Liver (tissue), 9 donors: ENCODE measurements around the gene CDKN2B-AS1. TPM values are rescaled to one million over a fixed set of nuclear protein-coding genes. Genes with fewer than 3 reads are reported as not detected.

Experiments
- DNase-seq: peaks from one replicate; pipeline ENCODE4 v3.0.0-alpha.2; 2017; ENCODE audit warnings: low spot score
- H3K27ac ChIP-seq, 2 donors: one replicate each; pipeline ENCODE4 v1.7.0; 2013; ENCODE audit warnings: inconsistent platforms in 2 of 2, low read length in 2 of 2, control low read depth in 1 of 2, low read depth in 1 of 2, mild to moderate bottlenecking in 1 of 2
- H3K27me3 ChIP-seq, 4 donors: one replicate each; pipeline versions ENCODE4 v1.6.1 to v1.7.0; 2013; ENCODE audit warnings: low read length in 3 of 4, inconsistent platforms in 1 of 4, mild to moderate bottlenecking in 1 of 4, moderate library complexity in 1 of 4; ENCODE audit not compliant: control insufficient read depth in 4 of 4, insufficient read depth in 4 of 4
- H3K36me3 ChIP-seq, 4 donors: one replicate each; pipeline versions ENCODE4 v1.6.1 to v1.7.0; 2013; ENCODE audit warnings: low read length in 3 of 4, mild to moderate bottlenecking in 3 of 4, low read depth in 1 of 4, moderate library complexity in 1 of 4; ENCODE audit not compliant: control insufficient read depth in 4 of 4, insufficient read depth in 3 of 4
- H3K4me1 ChIP-seq, 4 donors: one replicate each; pipeline versions ENCODE4 v1.6.1 to v1.7.0; 2013; ENCODE audit warnings: low read length in 3 of 4, mild to moderate bottlenecking in 3 of 4, moderate library complexity in 1 of 4; ENCODE audit not compliant: control insufficient read depth in 4 of 4, insufficient read depth in 4 of 4
- H3K4me3 ChIP-seq, 3 donors: one replicate each; pipeline versions ENCODE4 v1.6.1 to v1.7.0; 2013; ENCODE audit warnings: low read length in 3 of 3, control low read depth in 1 of 3, low read depth in 1 of 3, mild to moderate bottlenecking in 1 of 3
- H3K9ac ChIP-seq, 2 donors: one replicate each; pipeline ENCODE4 v1.7.0; 2013; ENCODE audit warnings: low read length in 2 of 2, mild to moderate bottlenecking in 2 of 2, moderate library complexity in 2 of 2, control low read depth in 1 of 2, low read depth in 1 of 2
- H3K9me3 ChIP-seq, 4 donors: one replicate each; pipeline versions ENCODE4 v1.6.1 to v1.7.0; 2013; ENCODE audit warnings: low read length in 3 of 4; ENCODE audit not compliant: control insufficient read depth in 4 of 4
- ATF3 ChIP-seq: IDR thresholded peaks from 2 replicates; pipeline ENCODE4 v1.6.1; 2016; ENCODE audit warnings: antibody characterized with exemption
- CTCF ChIP-seq: fragments of 150-350 bp; IDR thresholded peaks from 2 replicates; pipeline ENCODE4 v1.5.1; 2017; ENCODE audit warnings: improper control_type of control experiment, low read depth, low read length; ENCODE audit not compliant: missing input control
- FOXA1 ChIP-seq: IDR thresholded peaks from 2 replicates; pipeline ENCODE4 v1.6.1; 2016; ENCODE audit warnings: antibody characterized with exemption
- FOXA2 ChIP-seq: IDR thresholded peaks from 2 replicates; pipeline ENCODE4 v1.6.1; 2016; ENCODE audit warnings: antibody characterized with exemption
- GABPA ChIP-seq, 2 donors: IDR thresholded peaks in 1 of 2; conservative IDR thresholded peaks in 1 of 2; 2 replicates each; pipeline ENCODE4 v1.6.1; 2016; ENCODE audit warnings: antibody characterized with exemption in 2 of 2, mild to moderate bottlenecking in 1 of 2, moderate library complexity in 1 of 2
- HNF4A ChIP-seq, 2 donors: conservative IDR thresholded peaks; 2 replicates each; pipeline ENCODE4 v1.6.1; 2016; ENCODE audit warnings: antibody characterized with exemption in 2 of 2, mild to moderate bottlenecking in 2 of 2
- HNF4G ChIP-seq: IDR thresholded peaks from 2 replicates; pipeline ENCODE4 v1.6.1; 2016; ENCODE audit warnings: antibody characterized with exemption
- JUND ChIP-seq, 2 donors: IDR thresholded peaks; 2 replicates each; pipeline ENCODE4 v1.6.1; 2016; ENCODE audit warnings: antibody characterized with exemption in 2 of 2
- NR2F2 ChIP-seq: IDR thresholded peaks from 2 replicates; pipeline ENCODE4 v1.6.1; 2016; ENCODE audit warnings: antibody characterized with exemption
- RAD21 ChIP-seq, 2 donors: IDR thresholded peaks; 2 replicates each; pipeline ENCODE4 v1.6.1; 2016; ENCODE audit warnings: antibody characterized with exemption in 2 of 2, mild to moderate bottlenecking in 2 of 2
- SP1 ChIP-seq: IDR thresholded peaks from 2 replicates; pipeline ENCODE4 v1.6.1; 2018; ENCODE audit warnings: antibody characterized with exemption, mild to moderate bottlenecking
- TAF1 ChIP-seq: conservative IDR thresholded peaks from 2 replicates; pipeline ENCODE4 v1.6.1; 2016; ENCODE audit warnings: antibody characterized with exemption, mild to moderate bottlenecking
- ZBTB33 ChIP-seq: IDR thresholded peaks from 2 replicates; pipeline ENCODE4 v1.6.1; 2016; ENCODE audit warnings: antibody characterized with exemption
- WGBS: extraction: QIAGEN DNeasy Blood & Tissue Kit; methylation state at CpG from one replicate; pipeline ENCODE4 v1.1.7; 2013; 5-methylcytosine and 5-hydroxymethylcytosine counted together
- polyA plus RNA-seq, 2 donors: library from polyadenylated mRNA; stranded (reverse) in 1 of 2; unstranded in 1 of 2; fragments of 200-250 nt in 1 of 2; fragments of >200 nt in 1 of 2; fragmentation: Nextera tagmentation in 1 of 2; extraction: Ambion mirVana in 1 of 2; gene quantifications; one replicate each; pipeline versions ENCODE4 v1.2.1 to v1.2.3, GENCODE V29; 2013 to 2015
- total RNA-seq, 2 donors: library from RNA; depleted of rRNA; stranded (reverse); fragments of >200 nt; gene quantifications; one replicate each; pipeline ENCODE4 v1.2.3, GENCODE V29; 2014
- donor health status: healthy.
- donor health status: healthy.
- donor health status: healthy.
- donor health status: healthy.
- donor health status: healthy.

Gene CDKN2B-AS1
- total and polyA plus RNA-seq, 4 donors, result 0.08 to 0.42 TPM; not detected in 2

GRCh38 chr9:21993893-21994555 is 567 bp upstream of the CDKN2B-AS1 start, which contains the start of gene CDKN2A:
CDKN2A (minus strand) TSS chr9:21994392.
- DNase-seq, result no peak
- Histone ChIP-seq H3K9me3 (peaks cover 0 to 6% (median 0%) of the 10 kb centered on the region in 4 donors), H3K36me3 (no peaks in the 10 kb centered on the region), H3K9ac (peak within 1 kb of the TSS; percentile 5 to 67), H3K4me1 (peaks cover 4 to 15% (median 9%) of the 10 kb centered on the region in 4 donors), H3K27me3 (peaks cover 0 to 2% (median 0%) of the 10 kb centered on the region in 4 donors), H3K27ac (peak within 1 kb of the TSS; percentile 74 to 77), H3K4me3 (peak within 1 kb of the TSS; percentile 76 to 89 (median 85))
- TF ChIP-seq HNF4G (no peak), NR2F2 (no peak), GABPA (IDR thresholded peaks at IDR 0.05 in 1 of 2, conservative IDR thresholded peaks at IDR 0.05 in 1 of 2) (no peak), FOXA2 (no peak), FOXA1 (no peak), JUND (IDR thresholded peaks at IDR 0.05) (no peak), ATF3 (no peak)
- 6% methylated on average over 53 of the region's 53 CpGs for WGBS

- DNase-seq, result no peak
- Histone ChIP-seq H3K27ac (peak overlapping the region; percentile 74 to 77), H3K36me3 (no peaks in the 10 kb centered on the region), H3K4me1 (peaks cover 4 to 15% (median 9%) of the 10 kb centered on the region in 4 donors), H3K27me3 (no peaks in the 10 kb centered on the region), H3K9ac (peak overlapping the region; percentile 5 to 67), H3K4me3 (peak overlapping the region; percentile 76 to 89 (median 85)), H3K9me3 (peaks cover 0 to 2% (median 0%) of the 10 kb centered on the region in 4 donors)
- TF ChIP-seq CTCF (peak; percentile 3), SP1 (no peak), TAF1 (no peak)
- under 1% methylated on average over 56 of the region's 56 CpGs for WGBS
Measured at GRCh38 chr9:21995006-21995665, 545 bp downstream of the CDKN2B-AS1 start.

GRCh38 chr9:21995666-21996398 is 1.2 kb downstream of the CDKN2B-AS1 start:
- no peak for TF ChIP-seq GABPA (IDR thresholded peaks at IDR 0.05 in 1 of 2, conservative IDR thresholded peaks at IDR 0.05 in 1 of 2)
- no peak for TF ChIP-seq FOXA1
- peak in 1 of 2 donors; percentile 21 for TF ChIP-seq RAD21 (IDR thresholded peaks at IDR 0.05)
- TF ChIP-seq HNF4A (conservative IDR thresholded peaks at IDR 0.05), result no peak
- no peak for TF ChIP-seq ZBTB33
- TF ChIP-seq TAF1, result no peak
- TF ChIP-seq JUND (IDR thresholded peaks at IDR 0.05), result no peak
- no peak for TF ChIP-seq CTCF
- TF ChIP-seq SP1, result no peak
- Histone ChIP-seq H3K9ac (no peak overlapping the region), H3K9me3 (no peaks in the 10 kb centered on the region), H3K27me3 (no peaks in the 10 kb centered on the region), H3K4me1 (peaks cover 4 to 15% (median 9%) of the 10 kb centered on the region in 4 donors), H3K4me3 (peak overlapping the region; percentile 76 to 89 (median 85)), H3K27ac (peak overlapping the region in 1 of 2 donors; percentile 77), H3K36me3 (no peaks in the 10 kb centered on the region)
- no peak for DNase-seq
- 22% methylated on average over 54 of the region's 54 CpGs for WGBS
